HG02973 (cell line): ENCODE measurements around the gene PIGS.
"Not testable (repeated sequence)": the region's sequence is repeated elsewhere in the genome, so short reads cannot be mapped to it uniquely, and the experiment has no call there.

Experiments
- ATAC-seq: cut with Tn5 transposase; IDR thresholded peaks from one replicate; pipeline ENCODE4 v1.9.1; 2021; ENCODE audit warnings: moderate library complexity; ENCODE audit not compliant: unreplicated experiment

Gene PIGS

GRCh38 chr17:28571361-28572122 is at the start of gene PIGS:
Gene PIGS, minus strand, starts transcription at chr17:28571524. Its CDS starts 28 bp downstream, at chr17:28571496.
- ATAC-seq = peak; percentile 62

- no peak for ATAC-seq
Observed at GRCh38 chr17:28620010-28620409, 48.7 kb upstream of the PIGS start.

GRCh38 chr17:28618464-28618863 is 47.1 kb upstream of the PIGS start:
- no peak for ATAC-seq

DNA sequence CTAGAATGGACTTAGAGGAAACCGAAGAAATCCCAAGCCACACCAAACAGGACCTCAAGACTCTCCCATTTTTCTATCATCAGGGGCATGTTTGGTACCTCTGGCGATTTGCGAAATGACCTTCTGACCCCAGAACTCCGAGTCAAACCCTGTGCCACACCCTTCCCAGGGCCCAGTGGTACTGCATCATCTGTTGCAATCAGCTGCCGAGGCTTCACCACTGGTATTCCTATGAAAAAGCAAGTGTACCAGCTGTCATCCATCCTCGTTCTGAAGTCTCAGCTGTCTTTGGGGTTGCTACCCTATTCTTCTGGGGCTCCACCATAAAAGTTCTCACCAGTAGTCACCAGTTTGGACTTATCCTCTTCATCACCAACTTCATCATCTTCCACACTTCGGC is 45.0 kb upstream of the PIGS start:
- no peak for ATAC-seq

DNA sequence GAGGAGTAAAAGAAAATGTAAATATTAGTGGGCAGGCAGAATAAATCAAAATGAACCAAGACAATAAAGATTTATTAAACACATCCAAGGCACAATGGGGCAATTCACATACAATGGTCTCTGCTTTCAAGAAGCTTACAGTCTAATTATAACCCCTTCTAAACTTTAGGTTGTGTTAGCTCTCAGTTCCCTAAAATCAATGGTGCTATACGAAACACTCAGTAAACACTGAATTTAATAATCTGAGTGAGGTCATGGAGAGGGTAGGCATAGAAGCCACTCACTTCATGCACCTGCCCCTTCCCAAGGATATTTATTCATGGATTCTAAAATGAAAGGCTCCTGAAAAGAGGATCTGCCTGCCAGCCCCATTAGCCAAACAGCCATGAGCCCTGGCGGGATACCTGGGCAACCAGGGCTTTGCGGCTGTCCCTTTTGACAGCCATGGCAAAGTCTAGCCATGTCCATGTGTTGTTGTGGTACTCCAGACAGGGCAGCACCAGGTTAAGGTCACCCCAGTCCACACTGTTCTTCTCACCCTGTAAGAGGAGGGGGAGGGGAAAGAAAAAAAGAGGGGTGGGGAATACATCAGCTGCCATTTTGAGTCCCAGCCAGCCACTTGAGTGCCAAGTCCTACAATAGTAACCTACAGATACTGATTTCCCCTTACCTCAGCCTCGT is 44.1 kb upstream of the PIGS start:
- ATAC-seq = no peak

GRCh38 chr17:28613931-28614381 is 42.6 kb upstream of the PIGS start, which contains the start of gene RSKR:
Gene RSKR, minus strand, starts transcription at chr17:28614185. Its CDS starts 24 bp downstream, at chr17:28614161.
- no peak for ATAC-seq

DNA sequence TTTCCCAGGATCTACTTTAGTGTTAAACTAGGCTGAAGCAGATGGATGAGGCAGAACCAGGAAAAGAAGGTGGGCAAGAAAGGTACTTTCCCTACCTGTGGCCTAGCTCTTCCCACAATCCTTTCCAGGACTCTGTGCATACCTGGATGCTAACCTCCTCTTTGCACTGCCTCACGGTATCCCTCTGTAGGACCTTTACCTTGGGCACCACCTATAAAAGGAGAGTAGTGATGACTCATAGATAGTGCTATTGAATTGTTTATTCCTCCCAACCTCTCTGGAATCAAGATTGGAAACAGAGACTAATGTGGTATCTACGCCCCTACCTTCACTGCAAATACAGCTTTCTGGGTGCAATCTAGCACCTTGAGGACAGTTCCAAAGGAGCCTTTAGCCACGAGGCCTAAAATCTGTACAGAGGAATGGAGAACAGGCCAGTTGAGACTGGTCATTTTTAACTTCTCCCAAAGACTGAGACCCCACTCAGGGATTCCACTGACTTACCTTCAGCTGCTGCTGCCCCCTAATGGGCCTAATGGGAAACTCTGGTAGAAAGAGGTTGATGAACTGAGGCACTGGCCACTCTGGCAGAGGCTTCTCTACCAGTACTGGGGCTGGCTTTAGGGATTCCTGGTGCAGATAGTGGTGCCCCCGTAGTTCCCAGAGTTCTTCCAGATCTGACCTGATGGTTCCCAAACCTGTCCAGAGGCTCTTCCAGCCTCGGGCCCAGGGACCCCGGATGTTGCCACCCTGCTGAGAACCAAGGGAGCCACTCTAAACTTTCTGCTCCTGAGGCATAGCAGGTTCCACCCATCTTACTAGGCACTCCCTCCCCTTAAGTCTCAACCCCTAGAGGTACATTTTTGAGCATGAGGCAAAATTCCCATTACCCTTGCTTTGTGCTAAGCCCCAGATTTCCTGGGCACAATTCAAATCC is 41.9 kb upstream of the PIGS start:
- no peak for ATAC-seq

DNA sequence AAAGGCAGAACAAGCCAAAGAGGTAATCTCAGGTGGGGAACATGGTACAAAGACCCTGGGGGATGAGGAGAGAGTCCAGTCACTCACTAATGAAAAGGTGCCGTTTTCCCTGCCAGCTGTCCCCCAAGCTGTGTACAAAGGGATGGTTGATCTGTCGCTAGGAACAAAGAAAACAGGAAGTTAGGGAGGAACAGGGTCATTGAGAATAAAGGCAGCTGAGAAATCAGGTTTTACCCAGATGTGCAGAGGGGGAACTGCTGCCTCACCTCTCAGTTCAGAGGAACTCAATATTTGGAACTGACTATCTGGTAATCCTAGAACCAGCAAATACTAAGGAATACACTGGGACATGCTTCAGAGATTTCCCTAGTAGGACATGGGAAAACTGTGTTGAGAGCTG is 41.2 kb upstream of the PIGS start:
- ATAC-seq = no peak

DNA sequence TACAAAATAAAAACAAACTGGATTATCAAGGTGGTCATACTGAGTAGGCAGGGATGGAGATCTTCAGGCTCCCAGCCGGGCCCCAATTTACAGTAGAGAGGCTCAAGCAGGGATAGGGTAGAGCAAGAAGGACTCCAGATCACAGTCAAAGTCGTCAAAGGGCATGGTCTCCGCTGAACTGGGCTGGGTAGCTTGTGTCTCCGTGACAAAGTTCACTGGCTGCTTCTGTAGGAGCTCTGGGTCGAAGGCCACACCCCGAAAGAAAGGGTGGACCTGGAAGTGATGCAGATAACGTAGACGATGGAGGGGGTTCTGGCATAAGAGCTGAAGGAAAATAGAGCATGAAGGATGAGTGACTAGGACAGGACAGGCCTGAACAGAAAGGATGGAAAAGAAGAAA is 39.1 kb upstream of the PIGS start:
- no peak for ATAC-seq

DNA sequence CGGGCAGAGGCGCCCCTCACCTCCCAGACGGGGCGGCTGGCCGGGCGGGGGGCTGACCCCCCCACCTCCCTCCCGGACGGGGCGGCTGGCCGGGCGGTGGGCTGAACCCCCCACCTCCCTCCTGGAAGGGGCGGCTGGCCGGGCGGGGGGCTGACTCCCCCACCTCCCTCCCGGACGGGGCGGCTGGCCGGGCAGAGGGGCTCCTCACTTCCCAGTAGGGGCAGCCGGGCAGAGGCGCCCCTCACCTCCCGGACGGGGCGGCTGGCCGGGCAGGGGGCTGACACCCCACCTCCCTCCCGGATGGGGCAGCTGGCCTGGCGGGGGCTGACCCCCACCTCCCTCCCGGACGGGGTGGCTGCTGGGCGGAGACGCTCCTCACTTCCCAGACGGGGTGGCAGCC is 32.7 kb upstream of the PIGS start:
- ATAC-seq = not testable (repeated sequence)

- peak; percentile 35 for ATAC-seq
Observed at GRCh38 chr17:28599311-28600184, 28.2 kb upstream of the PIGS start.

- ATAC-seq = peak; percentile 67
Observed at GRCh38 chr17:28598799-28599310, 27.5 kb upstream of the PIGS start, which contains the start of gene SPAG5. Gene SPAG5, minus strand, starts transcription at chr17:28599025. Its CDS starts 79 bp downstream, at chr17:28598946.

DNA sequence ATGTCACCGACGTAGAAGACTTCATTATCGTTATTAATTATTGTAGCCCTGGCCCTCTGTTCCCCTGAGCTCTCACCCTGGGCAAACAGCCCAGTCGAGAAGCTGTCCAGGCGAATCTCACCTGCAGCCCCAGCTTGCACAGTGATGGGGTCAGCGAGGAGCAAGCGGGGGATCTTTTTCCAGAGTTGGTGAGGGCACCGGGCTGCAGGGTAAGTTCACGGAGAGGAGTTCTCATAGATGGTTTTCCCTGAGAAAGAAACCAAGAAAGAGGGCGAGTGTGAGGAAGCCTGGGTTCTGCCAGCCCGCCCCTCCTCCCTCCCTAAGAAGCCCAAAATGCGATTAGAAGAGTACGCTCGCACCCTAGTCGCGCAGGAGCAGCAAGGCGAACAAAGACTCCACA is 27.1 kb upstream of the PIGS start:
- ATAC-seq = no peak

DNA sequence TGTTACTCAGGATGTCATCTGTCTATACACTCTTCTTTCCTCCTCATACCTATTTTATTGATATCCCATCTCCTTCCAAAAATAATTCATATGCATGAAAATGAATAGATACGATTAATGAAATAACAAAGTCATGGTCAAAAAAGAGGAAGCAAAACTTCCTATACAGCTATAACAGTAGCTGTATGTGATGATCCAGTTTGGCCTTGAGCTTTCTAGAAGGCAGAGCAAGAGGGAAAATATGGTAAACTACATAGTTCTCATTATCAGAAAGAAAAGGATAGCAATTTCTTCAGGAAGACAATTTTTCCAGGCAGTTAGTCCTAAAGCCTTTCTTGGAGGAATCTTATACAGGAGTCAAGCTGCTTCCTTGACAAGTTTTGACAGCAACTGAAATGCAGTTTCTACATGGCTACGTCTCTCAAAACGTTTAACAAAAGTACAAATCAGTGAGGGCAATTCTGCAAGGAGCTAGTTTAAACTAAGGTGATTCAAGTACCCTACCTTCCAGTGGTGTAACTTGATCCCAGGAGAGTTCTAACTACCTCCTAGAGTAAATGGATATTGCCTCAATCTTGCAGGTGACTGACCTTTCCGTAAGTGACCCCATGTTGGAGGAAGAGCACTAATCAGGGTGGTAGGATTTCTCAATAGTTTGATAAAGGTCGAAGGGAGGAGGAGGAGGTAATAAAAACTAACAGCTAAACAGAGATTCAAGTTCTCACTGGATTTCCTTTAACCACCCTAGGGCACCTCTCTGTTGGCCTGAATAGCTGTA is 26.5 kb upstream of the PIGS start:
- ATAC-seq = no peak

DNA sequence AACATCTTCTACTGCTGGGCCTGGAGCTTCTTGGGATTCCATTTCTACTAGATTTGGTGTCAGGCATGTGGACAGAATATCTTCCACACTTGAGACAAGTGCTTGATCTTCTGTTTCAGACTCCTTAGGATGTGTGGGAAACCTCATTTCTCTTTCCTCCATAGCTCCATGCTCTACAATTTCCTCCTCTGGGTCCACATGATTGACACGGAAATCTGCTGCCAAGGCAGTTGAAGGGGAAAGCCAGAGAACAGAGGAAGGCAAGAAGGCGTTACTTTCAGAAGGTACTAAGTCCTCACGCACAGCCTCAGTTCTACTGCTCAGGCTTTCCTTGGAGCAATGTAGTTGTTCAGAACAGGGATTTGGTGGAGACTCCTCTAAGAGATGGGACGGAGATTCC is 20.9 kb upstream of the PIGS start:
- ATAC-seq = no peak

DNA sequence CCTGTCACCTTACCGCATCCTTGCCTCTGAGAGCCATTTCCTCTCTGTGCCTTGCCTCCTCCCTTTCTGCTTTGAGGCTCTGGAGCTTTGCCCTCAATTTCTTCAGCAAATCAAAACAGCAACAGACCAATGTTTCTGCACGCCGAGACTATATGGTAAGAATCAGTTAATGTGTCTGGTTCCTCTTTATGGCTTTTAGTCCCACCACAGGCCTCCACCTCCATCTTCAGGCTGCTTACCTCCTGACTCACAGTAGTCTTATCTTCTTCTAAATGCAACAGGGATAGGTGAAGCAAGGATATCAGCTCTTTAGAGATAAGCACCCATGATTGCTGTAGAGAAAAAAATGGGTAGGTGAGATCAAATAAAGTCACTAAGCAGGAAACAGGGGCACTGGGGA is 14.5 kb upstream of the PIGS start:
- no peak for ATAC-seq

- no peak for ATAC-seq
Observed at GRCh38 chr17:28584434-28584833, 13.1 kb upstream of the PIGS start.

DNA sequence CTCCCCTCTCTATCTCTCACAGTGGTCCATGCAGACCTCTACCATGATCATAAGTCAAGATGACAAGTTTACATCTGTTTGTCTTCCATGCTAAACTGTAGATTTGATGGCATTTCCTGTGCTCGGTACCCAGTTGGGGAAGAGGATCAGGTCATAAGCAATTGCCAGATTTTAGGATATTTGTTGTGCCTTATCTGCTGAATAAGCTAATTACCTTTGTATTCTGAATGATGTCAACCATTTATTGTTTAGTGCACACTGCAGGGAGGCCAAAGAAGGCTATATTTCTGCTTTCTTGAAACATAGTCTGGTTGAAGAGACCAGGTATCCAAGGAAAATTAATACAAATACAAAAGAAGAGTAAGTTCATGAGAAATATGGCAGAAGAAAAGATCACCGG is 11.2 kb upstream of the PIGS start:
- no peak for ATAC-seq

GRCh38 chr17:28580959-28581358 is 9.6 kb upstream of the PIGS start:
- ATAC-seq = no peak
